SK-N-SH treated with all-trans-retinoic acid at 6 μM for 48 hours (cell line): ENCODE measurements around the gene NME1.

ENCODE experiments used
- ESRRG ChIP-seq: fragments of 250-450 bp; sonication (Bioruptor Pico); IDR thresholded peaks from 2 replicates; pipeline ENCODE4 v1.6.1; 2021; ENCODE audit warnings: mild to moderate bottlenecking
- PPARA ChIP-seq: fragments of 250-450 bp; sonication (Bioruptor Pico); IDR thresholded peaks from 2 replicates; pipeline ENCODE4 v1.5.0; 2020; ENCODE audit warnings: mild to moderate bottlenecking, borderline replicate concordance
- TF ChIP-seq, protein P1 (sequence below): fragments of 250-450 bp; sonication (Bioruptor Pico); IDR thresholded peaks from 2 replicates; pipeline ENCODE4 v1.5.1; 2021; ENCODE audit warnings: mild to moderate bottlenecking, moderate library complexity

DNA sequence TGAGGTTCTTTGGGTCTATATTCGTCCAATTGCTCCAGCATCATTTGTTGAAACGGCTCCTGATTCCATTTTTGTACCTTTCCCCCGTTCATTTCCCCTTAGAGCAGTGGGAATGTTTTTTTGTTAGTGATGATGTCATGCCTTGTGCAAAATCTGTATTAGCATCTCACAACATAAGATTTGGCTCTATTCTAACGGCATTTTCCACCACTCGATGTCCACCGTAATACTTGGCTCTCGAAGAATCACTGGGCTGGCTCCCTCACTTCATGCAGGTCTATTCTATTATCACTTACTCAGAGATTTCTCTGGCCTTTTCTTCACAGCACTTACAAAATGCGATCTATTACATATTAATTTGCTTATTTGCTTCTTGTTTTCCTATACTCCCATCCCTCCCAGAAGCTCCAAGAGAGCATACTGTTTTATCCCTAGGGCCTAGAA, 571 bp upstream of the NME1 start:
- TF ChIP-seq ESRRG (no peak), PPARA (CRISPR knock-in tag) (no peak)
- TF ChIP-seq, protein P1, sequence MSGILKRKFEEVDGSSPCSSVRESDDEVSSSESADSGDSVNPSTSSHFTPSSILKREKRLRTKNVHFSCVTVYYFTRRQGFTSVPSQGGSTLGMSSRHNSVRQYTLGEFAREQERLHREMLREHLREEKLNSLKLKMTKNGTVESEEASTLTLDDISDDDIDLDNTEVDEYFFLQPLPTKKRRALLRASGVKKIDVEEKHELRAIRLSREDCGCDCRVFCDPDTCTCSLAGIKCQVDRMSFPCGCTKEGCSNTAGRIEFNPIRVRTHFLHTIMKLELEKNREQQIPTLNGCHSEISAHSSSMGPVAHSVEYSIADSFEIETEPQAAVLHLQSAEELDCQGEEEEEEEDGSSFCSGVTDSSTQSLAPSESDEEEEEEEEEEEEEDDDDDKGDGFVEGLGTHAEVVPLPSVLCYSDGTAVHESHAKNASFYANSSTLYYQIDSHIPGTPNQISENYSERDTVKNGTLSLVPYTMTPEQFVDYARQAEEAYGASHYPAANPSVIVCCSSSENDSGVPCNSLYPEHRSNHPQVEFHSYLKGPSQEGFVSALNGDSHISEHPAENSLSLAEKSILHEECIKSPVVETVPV (CRISPR knock-in tag) = no peak
